Erythroblast (primary cell): ENCODE measurements around the gene TAF11.

Experiments used
- GATA1 ChIP-seq: IDR thresholded peaks from 2 replicates; pipeline ENCODE4 v1.6.1; 2011; ENCODE audit warnings: low read depth, mild to moderate bottlenecking, control low read depth, low read length, moderate library complexity
- POLR2A ChIP-seq: IDR thresholded peaks from 2 replicates; pipeline ENCODE4 v1.6.1; 2011; ENCODE audit warnings: mild to moderate bottlenecking, low read length

DNA sequence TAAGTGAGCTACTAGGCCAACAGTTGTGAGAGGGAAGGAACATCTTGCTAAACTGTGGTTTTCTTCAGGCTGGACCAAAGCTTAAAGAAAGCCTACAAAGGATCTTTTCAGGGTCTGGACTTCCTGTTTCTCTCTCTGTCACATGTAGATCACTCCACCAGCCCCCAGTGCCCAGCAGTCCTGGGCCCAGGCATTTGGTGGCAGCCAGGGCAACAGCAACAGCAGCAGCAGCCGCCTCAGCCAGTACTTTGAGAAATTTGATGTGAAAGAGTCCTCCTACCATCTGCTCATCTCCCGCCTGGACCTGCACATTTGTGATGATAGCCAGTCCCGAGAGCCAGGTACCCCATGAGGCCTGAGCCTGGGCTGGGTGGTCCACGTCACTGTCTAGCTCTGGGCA is 51.8 kb downstream of the TAF11 start:
- no peak for TF ChIP-seq POLR2A
- no peak for TF ChIP-seq GATA1
